Measurements from ENCODE around the gene SETD5. TPM values are rescaled to one million over a fixed set of nuclear protein-coding genes. Genes with fewer than 3 reads are reported as not detected.

SETD5 gene
- total RNA-seq, 1 donor from 2014 or later, result 28.5 TPM

- DNase-seq (ENCODE audit: low spot score in 2 of 2), result no peak
- no peak for FAIRE-seq
Observed at GRCh38 chr3:9406856-9407626, 9.6 kb downstream of the SETD5 start.

GRCh38 chr3:9408061-9408460 lies 10.6 kb downstream of the SETD5 start:
- no peak for FAIRE-seq
- DNase-seq (ENCODE audit: low spot score in 2 of 2), result no peak

DNA sequence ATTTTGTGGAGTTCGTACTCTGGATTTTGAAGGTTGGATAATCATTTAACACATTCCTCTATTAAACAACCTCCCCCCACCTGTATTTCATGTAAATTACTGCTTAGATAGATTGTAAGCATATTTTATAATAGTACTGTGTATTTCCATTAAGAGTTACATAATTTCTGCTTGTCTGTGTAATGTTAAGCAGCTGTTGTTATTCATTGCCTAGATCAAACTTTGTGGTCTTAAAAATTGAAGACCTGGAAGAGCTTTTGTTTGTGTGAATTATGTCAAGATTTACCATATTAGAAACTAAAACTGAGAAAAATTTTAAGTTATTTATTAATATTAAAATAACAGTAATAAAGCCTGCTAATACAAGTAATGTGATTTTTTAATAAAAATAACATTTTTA lies 11.1 kb downstream of the SETD5 start:
- FAIRE-seq (no peak), DNase-seq (ENCODE audit: low spot score in 2 of 2) (no peak)

DNA sequence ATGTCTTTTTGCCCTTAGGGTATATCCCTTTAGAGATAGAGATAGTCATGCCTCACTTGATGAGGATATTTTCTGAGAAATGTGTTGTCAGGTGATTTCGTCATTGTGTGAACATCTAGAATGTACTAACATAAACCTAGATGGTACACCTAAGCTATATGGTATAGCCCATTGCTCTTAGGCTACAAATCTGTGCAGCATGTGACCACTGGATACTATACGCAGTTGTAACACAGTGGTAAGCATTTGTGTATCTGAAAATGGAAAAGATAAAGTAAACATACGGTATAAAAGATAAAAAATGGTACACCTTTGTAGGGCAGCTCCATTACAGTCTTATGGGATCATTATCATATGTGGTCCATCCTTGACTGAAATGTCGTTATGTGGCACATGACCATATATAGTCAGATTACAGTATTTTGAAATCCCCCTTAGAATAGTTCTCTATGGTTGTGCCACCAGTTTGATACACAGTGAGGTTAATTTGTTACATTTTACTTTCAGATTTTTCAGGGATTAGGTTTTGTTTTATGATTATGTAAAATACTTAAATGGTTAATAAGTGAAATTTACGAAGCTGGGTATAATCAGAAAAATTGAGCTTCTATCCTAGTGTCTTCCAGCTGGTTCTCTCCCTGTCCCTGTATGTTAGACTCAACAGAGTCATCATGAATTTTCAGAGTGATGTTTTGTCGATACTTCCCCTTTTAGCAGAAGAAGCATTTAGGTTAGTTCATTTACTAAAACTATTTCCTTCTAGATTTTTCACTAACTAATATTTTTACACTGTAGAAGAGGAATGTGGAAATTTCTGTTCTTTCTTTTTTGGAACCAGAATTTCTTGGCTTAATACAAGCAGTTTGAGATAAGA lies 12.8 kb downstream of the SETD5 start:
- no peak for FAIRE-seq

DNA sequence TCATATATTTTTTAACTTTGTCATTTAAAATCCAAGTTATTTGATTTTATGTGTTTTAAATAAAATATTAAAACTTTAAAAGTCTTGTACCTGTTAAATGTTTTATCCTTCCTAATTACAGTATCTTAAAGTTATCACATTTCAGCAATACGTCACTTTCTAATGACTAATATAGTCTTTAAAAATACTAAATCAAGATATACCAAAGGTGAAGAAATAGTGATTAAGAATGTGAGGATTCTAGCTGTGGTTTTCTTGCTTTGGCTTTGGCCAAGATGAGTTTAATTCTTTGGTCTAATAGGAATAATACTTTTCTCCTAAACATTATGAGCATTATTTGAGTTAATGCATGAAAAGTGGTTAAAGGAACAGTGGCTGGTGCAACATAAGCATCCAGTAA lies 13.9 kb downstream of the SETD5 start:
- no peak for DNase-seq (ENCODE audit: low spot score in 2 of 2)
- no peak for FAIRE-seq

More for the DNA sequence above, 12.8 kb downstream of the SETD5 start:
- no peak for DNase-seq (ENCODE audit: low spot score in 2 of 2)

DNA sequence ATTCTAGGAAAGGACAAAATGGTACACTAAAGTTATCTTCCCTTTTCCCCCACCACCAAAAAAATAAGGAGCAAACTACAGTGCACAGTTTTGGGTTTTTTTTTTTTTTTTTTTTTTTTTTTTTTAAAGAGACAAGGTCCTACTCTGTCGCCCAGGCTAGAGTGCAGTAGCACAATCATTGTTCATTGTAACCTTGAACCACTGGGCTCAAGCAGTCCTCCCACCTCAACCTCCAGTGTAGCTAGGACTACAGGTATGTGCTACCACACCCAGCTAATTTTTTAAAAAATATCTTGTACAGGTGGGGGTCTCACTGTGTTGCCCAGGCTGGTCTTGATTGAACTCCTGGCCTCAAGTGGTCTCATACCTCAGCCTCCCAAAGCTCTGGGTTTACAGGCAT lies 14.9 kb downstream of the SETD5 start:
- FAIRE-seq (no peak), DNase-seq (ENCODE audit: low spot score in 2 of 2) (no peak)

DNA sequence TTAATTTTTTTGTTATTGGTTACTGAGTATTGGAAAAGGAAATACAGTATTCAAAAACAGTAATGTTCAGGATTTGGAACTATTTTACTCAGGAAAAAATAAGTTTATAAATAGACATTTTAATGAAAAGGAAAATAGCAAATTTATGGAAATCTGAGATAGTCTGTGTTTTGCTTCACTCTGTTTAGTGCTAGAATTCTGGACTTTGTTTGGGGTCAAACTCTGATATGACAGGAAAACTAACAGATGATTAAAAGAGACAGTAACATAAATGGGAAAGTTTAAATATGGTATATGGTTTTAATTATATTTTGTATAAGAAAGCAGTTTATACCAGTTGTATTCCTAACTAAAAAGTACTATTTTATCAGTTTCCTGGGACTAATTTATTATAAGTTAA lies 17.4 kb downstream of the SETD5 start:
- FAIRE-seq (no peak), DNase-seq (ENCODE audit: low spot score in 2 of 2) (no peak)

GRCh38 chr3:9415485-9416138 lies 18.2 kb downstream of the SETD5 start:
- FAIRE-seq, result no peak
- no peak for DNase-seq (ENCODE audit: low spot score in 2 of 2)

GRCh38 chr3:9416139-9416780 lies 18.8 kb downstream of the SETD5 start:
- DNase-seq (ENCODE audit: low spot score in 2 of 2) (no peak), FAIRE-seq (no peak)

DNA sequence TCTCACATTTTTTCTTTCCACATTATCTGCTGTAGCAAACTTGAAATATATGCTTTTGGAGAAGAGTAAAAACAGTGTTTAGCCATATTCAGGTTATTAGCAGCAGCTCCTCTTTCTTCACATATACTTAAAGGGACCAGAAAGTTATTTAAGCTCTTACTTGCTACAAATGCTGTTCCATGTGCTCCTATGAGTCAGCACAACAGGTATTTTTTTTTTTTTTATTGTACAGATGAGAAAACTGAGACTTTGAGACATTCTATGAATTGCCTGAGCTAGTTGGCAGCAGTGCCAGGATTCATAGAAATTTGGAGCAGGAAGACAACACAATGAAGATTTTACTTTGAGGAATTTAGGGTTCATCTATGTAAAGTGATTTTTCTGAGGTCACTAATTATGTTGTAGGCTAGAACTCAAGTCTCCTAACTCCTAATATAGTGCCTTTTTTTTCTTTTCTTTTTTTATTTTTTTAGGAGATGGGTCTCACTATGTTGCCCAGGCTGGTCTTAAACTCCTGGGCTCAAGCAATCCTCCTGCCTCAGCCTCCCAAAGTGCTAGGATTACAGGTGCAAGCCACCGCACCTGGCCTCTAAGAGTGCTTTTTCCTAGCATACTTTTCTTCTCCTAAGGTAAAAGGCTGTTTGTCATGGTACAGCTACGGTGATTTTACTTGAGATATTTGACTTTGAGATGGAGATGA lies 23.6 kb downstream of the SETD5 start:
- no peak for DNase-seq (ENCODE audit: low spot score in 2 of 2)
- no peak for FAIRE-seq

- peak; percentile 57 to 68 for DNase-seq (ENCODE audit: low spot score in 2 of 2)
- FAIRE-seq, result peak; percentile 95
Observed at GRCh38 chr3:9422712-9423424, 25.5 kb downstream of the SETD5 start.

DNA sequence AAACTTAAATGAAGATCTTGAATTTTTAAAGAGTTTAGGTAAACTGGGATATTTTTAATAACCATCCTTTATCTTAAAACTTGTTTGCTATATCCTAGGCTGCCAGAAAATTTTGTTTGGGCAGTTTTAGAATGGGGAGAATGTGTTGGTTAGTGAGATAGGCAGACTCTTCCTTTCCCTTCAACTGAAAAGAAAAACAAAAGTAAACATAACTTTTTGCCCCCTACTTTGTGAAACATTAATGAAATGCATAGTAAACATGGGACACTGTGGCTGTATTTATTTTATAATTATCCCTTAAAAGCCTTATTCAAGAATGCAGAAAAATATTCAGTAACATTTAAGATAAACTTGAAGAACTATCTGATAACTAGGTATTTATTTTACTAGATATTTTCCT lies 31.0 kb downstream of the SETD5 start:
- DNase-seq (ENCODE audit: low spot score in 2 of 2), result no peak
- no peak for FAIRE-seq

GRCh38 chr3:9430733-9431132 lies 33.3 kb downstream of the SETD5 start:
- no peak for DNase-seq (ENCODE audit: low spot score in 2 of 2)
- FAIRE-seq, result no peak

DNA sequence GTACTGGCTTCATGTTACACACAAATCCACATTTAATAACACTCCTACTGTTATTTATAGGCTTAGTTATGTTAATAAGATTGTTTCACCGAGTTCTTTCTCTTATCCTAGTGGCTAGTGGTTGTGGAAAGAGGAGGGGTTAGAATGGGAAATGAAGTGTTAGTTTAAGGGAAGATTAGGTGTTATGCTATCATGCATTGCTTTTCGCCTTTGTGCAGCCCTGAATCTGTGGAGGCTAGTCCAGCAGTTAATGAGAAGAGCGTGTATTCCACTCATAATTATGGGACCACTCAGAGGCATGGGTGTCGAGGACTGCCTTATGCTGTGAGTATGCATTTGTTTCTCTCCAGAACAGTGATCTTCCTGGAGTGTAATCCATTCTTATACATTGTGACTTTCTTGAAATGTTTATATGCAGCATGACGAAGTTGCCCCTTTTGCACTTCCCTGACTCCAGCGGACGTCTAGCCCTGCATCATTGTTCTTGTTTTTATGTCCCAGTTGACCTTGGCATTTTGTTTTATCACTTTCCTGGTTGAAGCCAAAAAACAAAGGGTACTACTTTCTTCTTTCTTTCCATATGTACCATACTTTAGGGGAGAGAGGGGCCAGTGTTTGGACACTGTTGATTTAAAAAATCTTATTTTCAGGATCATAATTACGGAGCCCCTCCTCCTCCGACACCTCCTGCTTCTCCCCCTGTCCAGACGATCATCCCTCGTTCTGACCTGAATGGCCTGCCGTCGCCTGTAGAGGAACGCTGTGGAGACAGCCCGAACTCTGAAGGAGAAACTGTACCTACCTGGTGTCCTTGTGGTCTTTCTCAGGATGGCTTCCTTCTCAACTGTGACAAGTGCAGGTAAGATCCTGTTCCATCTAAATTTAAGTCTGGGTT lies 36.5 kb downstream of the SETD5 start:
- no peak for FAIRE-seq

GRCh38 chr3:9435316-9435715 lies 37.9 kb downstream of the SETD5 start:
- DNase-seq (ENCODE audit: low spot score in 2 of 2), result no peak
- FAIRE-seq, result no peak

More for the DNA sequence above, 36.5 kb downstream of the SETD5 start:
- no peak for DNase-seq (ENCODE audit: low spot score in 2 of 2)

GRCh38 chr3:9439331-9439730 lies 41.9 kb downstream of the SETD5 start:
- FAIRE-seq (no peak), DNase-seq (ENCODE audit: low spot score in 2 of 2) (no peak)

DNA sequence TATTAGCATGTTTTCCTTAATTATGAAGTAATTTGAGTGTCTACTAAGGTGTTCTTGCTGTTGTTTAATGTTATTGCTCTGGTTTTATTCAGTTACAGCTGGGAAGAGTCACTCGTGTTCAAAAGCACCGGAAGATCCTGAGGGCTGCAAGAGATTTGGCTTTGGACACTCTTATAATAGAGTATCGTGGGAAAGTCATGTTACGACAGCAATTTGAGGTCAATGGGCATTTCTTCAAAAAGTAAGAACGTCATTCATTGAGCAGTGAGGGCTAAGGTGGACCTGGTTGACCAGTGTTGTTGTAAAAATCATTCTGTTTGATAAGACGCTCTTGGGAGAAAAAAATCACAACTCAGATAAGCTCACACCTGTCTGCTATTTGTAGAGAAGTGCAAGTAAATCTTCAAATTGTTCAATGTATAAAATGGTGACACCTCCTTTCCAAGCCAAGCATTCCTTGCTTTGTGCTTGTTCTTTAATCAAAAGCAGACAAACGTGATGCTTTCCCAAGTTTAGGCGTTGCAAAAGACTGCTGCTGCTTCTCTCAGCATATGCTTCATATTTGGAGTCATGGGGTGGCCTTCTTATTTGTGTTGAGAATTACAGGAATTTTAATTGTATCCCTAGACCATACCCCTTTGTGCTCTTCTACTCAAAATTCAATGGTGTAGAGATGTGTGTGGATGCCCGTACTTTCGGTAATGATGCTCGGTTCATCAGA lies 44.2 kb downstream of the SETD5 start:
- no peak for DNase-seq (ENCODE audit: low spot score in 2 of 2)
- FAIRE-seq, result no peak

GRCh38 chr3:9448071-9448470 lies 50.7 kb downstream of the SETD5 start:
- DNase-seq (ENCODE audit: low spot score in 2 of 2), result no peak
- no peak for FAIRE-seq

All from frontal cortex (tissue), 4 donors.